A172 (cell line): Measurements from ENCODE around the gene DIP2B. TPM values are rescaled to one million over a fixed set of nuclear protein-coding genes. Genes with fewer than 3 reads are reported as not detected.

Experiments
- DNase-seq: peaks from one replicate; pipeline ENCODE4 v3.0.0-alpha.2; 2015; ENCODE audit warnings: low spot score
- total RNA-seq: library from RNA; depleted of rRNA; stranded (reverse); fragments of >200 nt; shearing (Covaris generic); gene quantifications from 2 replicates; pipeline ENCODE4 v1.2.3, GENCODE V29; 2014

Gene DIP2B
- total RNA-seq, 1 experiment from 2014 or later = 25.0 TPM

- no peak for DNase-seq
Observed at GRCh38 chr12:50635857-50636256, 131.1 kb downstream of the DIP2B start.

GRCh38 chr12:50636505-50636904 is 131.7 kb downstream of the DIP2B start:
- no peak for DNase-seq

- DNase-seq = peak; percentile 51
Observed at GRCh38 chr12:50637870-50638481, 133.2 kb downstream of the DIP2B start.

GRCh38 chr12:50638482-50638880 is 133.7 kb downstream of the DIP2B start:
- DNase-seq = no peak

GRCh38 chr12:50639721-50640120 is 134.9 kb downstream of the DIP2B start:
- no peak for DNase-seq

- DNase-seq = no peak
Observed at GRCh38 chr12:50640321-50640939, 135.6 kb downstream of the DIP2B start.

- DNase-seq = no peak
Observed at GRCh38 chr12:50641566-50641965, 136.8 kb downstream of the DIP2B start.

GRCh38 chr12:50642035-50642451 is 137.3 kb downstream of the DIP2B start:
- no peak for DNase-seq

- no peak for DNase-seq
Observed at GRCh38 chr12:50642761-50643160, 138.0 kb downstream of the DIP2B start.

GRCh38 chr12:50647031-50647430 is 142.2 kb downstream of the DIP2B start:
- DNase-seq = no peak

GRCh38 chr12:50647479-50647878 is 142.7 kb downstream of the DIP2B start:
- DNase-seq = no peak

GRCh38 chr12:50650285-50650684 is 145.5 kb downstream of the DIP2B start:
- no peak for DNase-seq

GRCh38 chr12:50655374-50655921 is 150.7 kb downstream of the DIP2B start:
- no peak for DNase-seq

GRCh38 chr12:50659260-50659659 is 154.5 kb downstream of the DIP2B start:
- DNase-seq = no peak

GRCh38 chr12:50659690-50660424 is 155.1 kb downstream of the DIP2B start:
- no peak for DNase-seq

- DNase-seq = no peak
Observed at GRCh38 chr12:50660425-50660822, 155.6 kb downstream of the DIP2B start.

- DNase-seq = no peak
Observed at GRCh38 chr12:50661300-50662115, 156.7 kb downstream of the DIP2B start.

- no peak for DNase-seq
Observed at GRCh38 chr12:50662116-50662510, 157.3 kb downstream of the DIP2B start.

GRCh38 chr12:50665170-50665569 is 160.4 kb downstream of the DIP2B start:
- no peak for DNase-seq

GRCh38 chr12:50665609-50666008 is 160.8 kb downstream of the DIP2B start:
- no peak for DNase-seq

GRCh38 chr12:50666023-50666422 is 161.2 kb downstream of the DIP2B start:
- no peak for DNase-seq

GRCh38 chr12:50672158-50672557 is 167.4 kb downstream of the DIP2B start:
- DNase-seq = no peak
